GM19193 (cell line): Measurements from ENCODE around the gene RAP1GAP2.

Source experiments
- POLR2A ChIP-seq: IDR thresholded peaks from 4 replicates; pipeline ENCODE4 v1.6.1; 2011; ENCODE audit not compliant: insufficient read depth, insufficient read length; ENCODE audit errors: extremely low read depth

Gene RAP1GAP2

GRCh38 chr17:2947588-2947950 lies 151.3 kb downstream of the RAP1GAP2 start:
- TF ChIP-seq POLR2A = no peak

- TF ChIP-seq POLR2A = no peak
Observed at GRCh38 chr17:2947996-2948550, 151.8 kb downstream of the RAP1GAP2 start.

- no peak for TF ChIP-seq POLR2A
Observed at GRCh38 chr17:2948721-2949468, 152.7 kb downstream of the RAP1GAP2 start.

- no peak for TF ChIP-seq POLR2A
Observed at GRCh38 chr17:2949469-2950044, 153.3 kb downstream of the RAP1GAP2 start.

- TF ChIP-seq POLR2A = no peak
Observed at GRCh38 chr17:2950846-2951245, 154.6 kb downstream of the RAP1GAP2 start.

GRCh38 chr17:2952174-2952845 lies 156.1 kb downstream of the RAP1GAP2 start:
- TF ChIP-seq POLR2A = no peak

GRCh38 chr17:2954898-2955445 lies 158.7 kb downstream of the RAP1GAP2 start:
- TF ChIP-seq POLR2A = no peak

- TF ChIP-seq POLR2A = no peak
Observed at GRCh38 chr17:2955931-2956582, 159.8 kb downstream of the RAP1GAP2 start.

GRCh38 chr17:2957631-2958286 lies 161.5 kb downstream of the RAP1GAP2 start:
- TF ChIP-seq POLR2A = no peak

- TF ChIP-seq POLR2A = no peak
Observed at GRCh38 chr17:2958706-2959222, 162.5 kb downstream of the RAP1GAP2 start.

- TF ChIP-seq POLR2A = no peak
Observed at GRCh38 chr17:2959371-2960130, 163.3 kb downstream of the RAP1GAP2 start.

GRCh38 chr17:2961446-2961845 lies 165.2 kb downstream of the RAP1GAP2 start:
- TF ChIP-seq POLR2A = no peak

GRCh38 chr17:2962236-2962635 lies 166.0 kb downstream of the RAP1GAP2 start:
- no peak for TF ChIP-seq POLR2A
